Measurements from ENCODE around the gene BSG.
A peak's percentile ranks its signal among the peaks of the same experiment; 100 is the strongest.

Gene BSG

DNA sequence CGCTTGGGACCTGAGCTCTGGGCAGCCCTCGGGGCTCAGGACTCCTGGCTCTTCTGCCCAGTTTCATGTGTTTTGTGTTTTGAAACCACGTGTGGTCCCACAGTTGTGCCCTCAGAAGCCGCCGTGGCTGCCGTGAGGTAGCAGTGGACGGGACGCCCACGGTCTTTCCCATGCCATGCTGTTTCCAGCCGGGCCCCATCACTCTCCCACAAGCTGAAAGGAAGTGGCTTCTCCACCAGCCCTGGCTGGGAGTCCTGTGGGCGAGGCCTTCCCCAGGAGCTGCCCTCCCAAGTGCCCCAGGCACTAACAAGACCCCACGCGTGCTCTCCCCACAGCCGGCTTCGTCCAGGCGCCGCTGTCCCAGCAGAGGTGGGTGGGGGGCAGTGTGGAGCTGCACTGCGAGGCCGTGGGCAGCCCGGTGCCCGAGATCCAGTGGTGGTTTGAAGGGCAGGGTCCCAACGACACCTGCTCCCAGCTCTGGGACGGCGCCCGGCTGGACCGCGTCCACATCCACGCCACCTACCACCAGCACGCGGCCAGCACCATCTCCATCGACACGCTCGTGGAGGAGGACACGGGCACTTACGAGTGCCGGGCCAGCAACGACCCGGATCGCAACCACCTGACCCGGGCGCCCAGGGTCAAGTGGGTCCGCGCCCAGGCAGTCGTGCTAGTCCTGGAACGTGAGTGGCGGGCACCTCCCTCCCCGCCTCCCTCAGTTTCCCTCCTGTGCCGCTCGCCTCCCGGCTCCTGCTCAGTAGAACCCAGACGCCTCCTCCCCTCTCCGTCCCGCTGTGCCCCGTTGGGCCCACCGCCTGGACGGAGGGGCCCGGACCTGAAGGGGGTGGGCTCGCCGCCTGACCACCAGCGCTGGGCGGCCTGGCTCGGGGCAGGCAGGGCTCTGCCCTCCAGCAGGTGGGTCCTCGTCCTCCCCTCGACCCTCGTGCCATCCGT, 5.3 kb downstream of the BSG start:
- Histone ChIP-seq H3K79me2 (ENCODE audit: control insufficient read depth, insufficient read depth, low read length, poor library complexity) (peaks cover 43% of the 10 kb centered on the region), H3K4ac (ENCODE audit: low read depth, low read length) (peak overlapping the region; percentile 97), H2BK5ac (ENCODE audit: low read depth, low read length, poor library complexity) (no peak overlapping the region), H3K14ac (ENCODE audit: low read length) (no peak overlapping the region), H4K12ac (ENCODE audit: low read depth, low read length) (no peak overlapping the region), H3K27me3 (ENCODE audit: insufficient read depth, low read length) (no peaks in the 10 kb centered on the region), H2AFZ (ENCODE audit: insufficient read depth, low read length, poor library complexity) (no peak overlapping the region), H2BK120ac (ENCODE audit: insufficient read depth, low read length, poor library complexity) (no peak overlapping the region), H2BK12ac (ENCODE audit: low read length) (no peak overlapping the region), H4K91ac (ENCODE audit: low read depth, low read length) (no peak overlapping the region), H3K4me3 (ENCODE audit: low read depth, low read length) (no peak overlapping the region), H3K27ac (ENCODE audit: low read depth, low read length) (no peak overlapping the region), H4K8ac (ENCODE audit: low read depth, low read length) (no peak overlapping the region), H3K9me3 (ENCODE audit: insufficient read depth, low read depth, low read length) (no peaks in the 10 kb centered on the region), H3K23ac (ENCODE audit: low read length) (no peak overlapping the region), H3K4me2 (ENCODE audit: low read length) (no peak overlapping the region), H3K18ac (ENCODE audit: low read length) (no peak overlapping the region), H3K4me1 (ENCODE audit: control insufficient read depth in 1 of 2, insufficient read depth in 2 of 2, low read length in 2 of 2) (peaks cover 9 to 23% of the 10 kb centered on the region in 2 experiments), H3K9ac (ENCODE audit: low read length) (no peak overlapping the region), H3K79me1 (ENCODE audit: low read length) (peaks cover 7% of the 10 kb centered on the region), H2AK5ac (ENCODE audit: low read length) (no peak overlapping the region), H3K36me3 (ENCODE audit: control insufficient read depth in 1 of 2, insufficient read depth in 2 of 2, low read length in 2 of 2) (peaks cover 47 to 58% of the 10 kb centered on the region in 2 experiments)
- no peak for DNase-seq
- WGBS (ENCODE audit: extremely low coverage, insufficient coverage, insufficient read length) = no CpG with 5 or more reads among the region's 66 CpGs

- Histone ChIP-seq H2BK12ac (ENCODE audit: low read length) (no peak overlapping the region), H3K79me1 (ENCODE audit: low read length) (no peaks in the 10 kb centered on the region), H3K27me3 (ENCODE audit: insufficient read depth, low read length) (no peaks in the 10 kb centered on the region), H2BK5ac (ENCODE audit: low read depth, low read length, poor library complexity) (no peak overlapping the region), H3K4ac (ENCODE audit: low read depth, low read length) (peak overlapping the region; percentile 44), H3K9me3 (ENCODE audit: insufficient read depth, low read depth, low read length) (peaks cover 3% of the 10 kb centered on the region), H3K4me1 (ENCODE audit: control insufficient read depth in 1 of 2, insufficient read depth in 2 of 2, low read length in 2 of 2) (peaks cover 9 to 19% of the 10 kb centered on the region in 2 experiments), H4K8ac (ENCODE audit: low read depth, low read length) (no peak overlapping the region), H3K14ac (ENCODE audit: low read length) (no peak overlapping the region), H4K91ac (ENCODE audit: low read depth, low read length) (no peak overlapping the region), H3K27ac (ENCODE audit: low read depth, low read length) (no peak overlapping the region), H3K4me3 (ENCODE audit: low read depth, low read length) (no peak overlapping the region), H3K23ac (ENCODE audit: low read length) (no peak overlapping the region), H2AK5ac (ENCODE audit: low read length) (no peak overlapping the region), H2AFZ (ENCODE audit: insufficient read depth, low read length, poor library complexity) (no peak overlapping the region), H3K79me2 (ENCODE audit: control insufficient read depth, insufficient read depth, low read length, poor library complexity) (peaks cover 32% of the 10 kb centered on the region), H3K9ac (ENCODE audit: low read length) (no peak overlapping the region), H3K4me2 (ENCODE audit: low read length) (no peak overlapping the region), H3K36me3 (ENCODE audit: control insufficient read depth in 1 of 2, insufficient read depth in 2 of 2, low read length in 2 of 2) (peaks cover 58 to 70% of the 10 kb centered on the region in 2 experiments), H4K12ac (ENCODE audit: low read depth, low read length) (no peak overlapping the region), H2BK120ac (ENCODE audit: insufficient read depth, low read length, poor library complexity) (no peak overlapping the region), H3K18ac (ENCODE audit: low read length) (no peak overlapping the region)
- DNase-seq = no peak
- no CpG with 5 or more reads among the region's 46 CpGs for WGBS (ENCODE audit: extremely low coverage, insufficient coverage, insufficient read length)
Measured at GRCh38 chr19:579111-579841, 6.9 kb downstream of the BSG start.

- no peak overlapping the region for H3K18ac ChIP-seq (ENCODE audit: low read length)
- H2BK120ac ChIP-seq (ENCODE audit: insufficient read depth, low read length, poor library complexity) = no peak overlapping the region
- no peak overlapping the region for H2AFZ ChIP-seq (ENCODE audit: insufficient read depth, low read length, poor library complexity)
- no peak overlapping the region for H2AK5ac ChIP-seq (ENCODE audit: low read length)
- H4K8ac ChIP-seq (ENCODE audit: low read depth, low read length) = no peak overlapping the region
- no peak overlapping the region for H3K27ac ChIP-seq (ENCODE audit: low read depth, low read length)
- no peak overlapping the region for H3K14ac ChIP-seq (ENCODE audit: low read length)
- no peak overlapping the region for H3K9ac ChIP-seq (ENCODE audit: low read length)
- H3K79me1 ChIP-seq (ENCODE audit: low read length) = no peaks in the 10 kb centered on the region
- no peak overlapping the region for H3K4ac ChIP-seq (ENCODE audit: low read depth, low read length)
- no peak overlapping the region for H3K4me2 ChIP-seq (ENCODE audit: low read length)
- WGBS (ENCODE audit: extremely low coverage, insufficient coverage, insufficient read length) = no CpG with 5 or more reads among the region's 11 CpGs
- H3K4me3 ChIP-seq (ENCODE audit: low read depth, low read length) = no peak overlapping the region
- H3K4me1 ChIP-seq (ENCODE audit: control insufficient read depth in 1 of 2, insufficient read depth in 2 of 2, low read length in 2 of 2) = peaks cover 5 to 14% of the 10 kb centered on the region in 2 experiments
- H3K79me2 ChIP-seq (ENCODE audit: control insufficient read depth, insufficient read depth, low read length, poor library complexity) = peaks cover 28% of the 10 kb centered on the region
- H3K36me3 ChIP-seq (ENCODE audit: control insufficient read depth in 1 of 2, insufficient read depth in 2 of 2, low read length in 2 of 2) = peaks cover 58 to 70% of the 10 kb centered on the region in 2 experiments
- H3K23ac ChIP-seq (ENCODE audit: low read length) = no peak overlapping the region
- no peak overlapping the region for H2BK12ac ChIP-seq (ENCODE audit: low read length)
- no peaks in the 10 kb centered on the region for H3K27me3 ChIP-seq (ENCODE audit: insufficient read depth, low read length)
- no peak for DNase-seq
- no peak overlapping the region for H2BK5ac ChIP-seq (ENCODE audit: low read depth, low read length, poor library complexity)
- H4K12ac ChIP-seq (ENCODE audit: low read depth, low read length) = no peak overlapping the region
- no peak overlapping the region for H4K91ac ChIP-seq (ENCODE audit: low read depth, low read length)
- H3K9me3 ChIP-seq (ENCODE audit: insufficient read depth, low read depth, low read length) = peaks cover 3% of the 10 kb centered on the region
Measured at GRCh38 chr19:579842-580155, 7.4 kb downstream of the BSG start.

- Histone ChIP-seq H3K14ac (ENCODE audit: low read length) (no peak overlapping the region), H2BK120ac (ENCODE audit: insufficient read depth, low read length, poor library complexity) (no peak overlapping the region), H3K4me1 (ENCODE audit: control insufficient read depth in 1 of 2, insufficient read depth in 2 of 2, low read length in 2 of 2) (peaks cover 0 to 10% of the 10 kb centered on the region in 2 experiments), H3K18ac (ENCODE audit: low read length) (no peak overlapping the region), H3K9me3 (ENCODE audit: insufficient read depth, low read depth, low read length) (peaks cover 3% of the 10 kb centered on the region), H3K27ac (ENCODE audit: low read depth, low read length) (no peak overlapping the region), H3K36me3 (ENCODE audit: control insufficient read depth in 1 of 2, insufficient read depth in 2 of 2, low read length in 2 of 2) (peaks cover 58 to 70% of the 10 kb centered on the region in 2 experiments), H3K23ac (ENCODE audit: low read length) (no peak overlapping the region), H4K8ac (ENCODE audit: low read depth, low read length) (no peak overlapping the region), H4K12ac (ENCODE audit: low read depth, low read length) (no peak overlapping the region), H3K4me2 (ENCODE audit: low read length) (no peak overlapping the region), H4K91ac (ENCODE audit: low read depth, low read length) (no peak overlapping the region), H3K4ac (ENCODE audit: low read depth, low read length) (no peak overlapping the region), H3K79me1 (ENCODE audit: low read length) (no peaks in the 10 kb centered on the region), H3K79me2 (ENCODE audit: control insufficient read depth, insufficient read depth, low read length, poor library complexity) (peaks cover 24% of the 10 kb centered on the region), H3K9ac (ENCODE audit: low read length) (no peak overlapping the region), H3K27me3 (ENCODE audit: insufficient read depth, low read length) (no peaks in the 10 kb centered on the region), H3K4me3 (ENCODE audit: low read depth, low read length) (no peak overlapping the region), H2AFZ (ENCODE audit: insufficient read depth, low read length, poor library complexity) (no peak overlapping the region), H2AK5ac (ENCODE audit: low read length) (no peak overlapping the region), H2BK5ac (ENCODE audit: low read depth, low read length, poor library complexity) (no peak overlapping the region), H2BK12ac (ENCODE audit: low read length) (no peak overlapping the region)
- no peak for DNase-seq
- WGBS (ENCODE audit: extremely low coverage, insufficient coverage, insufficient read length) = no CpG with 5 or more reads among the region's 22 CpGs
Measured at GRCh38 chr19:580274-580835, 8.0 kb downstream of the BSG start.

All from trophoblast cell (in vitro differentiated cells and primary cell).